ENCODE results near the gene VEGFC.

Gene VEGFC, protein sequence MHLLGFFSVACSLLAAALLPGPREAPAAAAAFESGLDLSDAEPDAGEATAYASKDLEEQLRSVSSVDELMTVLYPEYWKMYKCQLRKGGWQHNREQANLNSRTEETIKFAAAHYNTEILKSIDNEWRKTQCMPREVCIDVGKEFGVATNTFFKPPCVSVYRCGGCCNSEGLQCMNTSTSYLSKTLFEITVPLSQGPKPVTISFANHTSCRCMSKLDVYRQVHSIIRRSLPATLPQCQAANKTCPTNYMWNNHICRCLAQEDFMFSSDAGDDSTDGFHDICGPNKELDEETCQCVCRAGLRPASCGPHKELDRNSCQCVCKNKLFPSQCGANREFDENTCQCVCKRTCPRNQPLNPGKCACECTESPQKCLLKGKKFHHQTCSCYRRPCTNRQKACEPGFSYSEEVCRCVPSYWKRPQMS

DNA sequence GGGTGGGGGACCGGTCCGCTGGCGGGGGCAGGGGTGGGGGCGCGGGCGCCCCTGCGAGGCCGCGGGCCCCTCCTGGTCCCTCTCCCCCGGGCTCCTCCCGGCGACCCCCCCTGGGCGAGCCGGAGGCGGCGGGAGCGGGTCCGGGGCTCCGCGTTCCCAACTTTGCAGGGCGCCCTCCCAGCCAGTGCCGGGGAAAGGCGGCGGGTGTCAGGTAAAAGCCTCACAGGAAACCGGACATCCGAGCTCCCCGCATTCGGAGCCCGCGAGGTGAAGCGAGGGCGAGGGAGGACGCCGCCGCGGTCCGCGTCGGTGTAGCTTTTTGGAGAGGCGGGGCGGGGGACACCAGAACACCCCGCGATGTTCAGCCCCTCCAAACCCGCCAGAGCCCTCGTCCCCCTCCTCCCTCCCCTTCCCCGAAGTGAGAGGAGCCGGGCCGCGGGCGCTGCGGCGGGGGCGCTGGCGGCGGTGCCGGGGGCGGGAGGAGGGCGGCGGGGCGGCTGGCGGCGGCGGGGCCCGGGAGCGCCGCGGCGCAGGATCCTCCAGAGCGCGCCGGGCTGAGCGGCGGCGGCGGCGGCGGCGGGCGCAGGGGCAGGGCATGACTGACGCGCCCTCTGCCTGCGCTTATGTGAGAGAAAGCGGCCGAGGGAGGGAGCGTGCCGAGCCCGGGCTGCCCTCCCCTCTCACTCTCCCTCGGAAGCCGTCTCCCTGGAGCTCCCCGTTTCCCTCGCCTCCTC is at the start of gene VEGFC:
Gene VEGFC (minus strand): TSS at position 597 of the 734 bp plus-strand sequence. CDS start 611 bp downstream, outside the sequence.
- DNase-seq (ENCODE audit: low read depth), result peak; percentile 80

DNA sequence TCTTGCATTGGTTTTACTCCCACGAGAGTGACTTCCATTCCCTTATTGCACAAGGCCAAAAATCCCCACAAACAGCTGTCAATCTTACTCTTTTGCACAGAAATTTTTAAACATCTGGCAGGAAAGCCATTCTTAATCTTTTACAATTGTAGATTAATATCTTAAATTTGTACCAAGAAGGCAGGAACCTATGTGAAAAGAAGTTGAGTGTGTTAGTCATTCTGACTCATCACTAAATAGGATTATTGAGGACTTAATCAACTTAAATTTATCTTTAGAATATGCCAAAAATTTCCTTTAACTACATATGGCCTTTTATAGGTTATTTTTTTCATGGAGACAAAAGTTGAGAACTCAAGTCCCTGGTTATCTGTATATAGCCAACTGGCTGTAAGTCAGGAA is 49.0 kb upstream of the VEGFC start:
- peak; percentile 89 for DNase-seq (ENCODE audit: low read depth)

DNA sequence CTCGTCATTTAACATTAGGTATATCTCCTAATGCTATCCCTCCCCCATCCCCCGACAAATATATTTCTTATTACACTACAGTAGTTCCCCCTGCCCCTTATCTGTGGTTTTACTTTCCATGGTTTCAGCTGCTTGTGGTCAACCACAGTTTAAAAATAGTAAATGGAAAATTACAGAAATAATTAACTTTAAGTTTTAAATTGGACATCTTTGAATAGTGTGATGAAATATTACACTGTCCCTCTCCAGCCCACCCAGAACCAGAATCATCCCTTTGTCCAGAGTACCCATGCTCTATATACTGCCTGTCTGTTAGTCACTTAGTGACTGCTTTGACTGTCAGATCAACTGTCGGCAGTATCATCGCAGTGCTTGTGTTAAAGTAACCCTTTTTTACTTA is 47.4 kb upstream of the VEGFC start:
- peak; percentile 59 for DNase-seq (ENCODE audit: low read depth)

GRCh38 chr4:176839656-176840055 is 46.9 kb upstream of the VEGFC start:
- DNase-seq (ENCODE audit: low read depth), result no peak

GRCh38 chr4:176838601-176839433 is 46.1 kb upstream of the VEGFC start:
- DNase-seq (ENCODE audit: low read depth), result peak; percentile 20

DNA sequence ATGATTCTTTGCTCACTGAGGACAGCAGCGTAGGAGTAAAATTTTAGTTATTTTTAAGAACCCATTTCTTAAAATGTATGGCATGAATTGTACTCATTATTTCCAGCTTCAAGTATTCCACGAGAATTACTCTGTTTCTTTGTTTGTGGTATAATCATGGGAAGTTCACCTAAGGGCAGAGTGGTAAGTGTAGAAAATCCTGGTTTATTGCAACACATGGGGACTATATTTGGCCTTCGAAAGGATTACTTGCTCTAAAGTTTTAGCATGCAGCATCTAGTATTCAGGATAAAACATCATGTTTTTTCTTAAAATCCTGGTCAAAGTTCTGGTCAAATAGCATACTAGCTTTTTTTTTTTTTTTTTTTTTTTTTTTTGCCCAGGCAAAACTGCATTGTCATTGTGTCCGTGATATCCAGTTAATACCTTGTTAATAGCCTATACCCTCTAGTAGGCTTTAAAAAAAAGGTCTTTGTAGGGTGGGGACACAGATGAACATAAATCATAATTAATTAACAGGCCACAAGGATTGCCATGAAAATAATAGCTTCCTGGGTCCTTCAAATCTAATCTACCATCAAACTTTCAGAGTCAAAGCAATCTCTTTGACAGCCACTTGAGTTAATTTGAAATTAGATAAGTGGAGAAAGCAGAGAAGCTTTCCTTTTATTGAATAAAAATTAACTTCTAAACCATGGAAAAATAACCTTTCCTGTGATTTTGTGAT is 44.6 kb upstream of the VEGFC start:
- DNase-seq (ENCODE audit: low read depth), result no peak

DNA sequence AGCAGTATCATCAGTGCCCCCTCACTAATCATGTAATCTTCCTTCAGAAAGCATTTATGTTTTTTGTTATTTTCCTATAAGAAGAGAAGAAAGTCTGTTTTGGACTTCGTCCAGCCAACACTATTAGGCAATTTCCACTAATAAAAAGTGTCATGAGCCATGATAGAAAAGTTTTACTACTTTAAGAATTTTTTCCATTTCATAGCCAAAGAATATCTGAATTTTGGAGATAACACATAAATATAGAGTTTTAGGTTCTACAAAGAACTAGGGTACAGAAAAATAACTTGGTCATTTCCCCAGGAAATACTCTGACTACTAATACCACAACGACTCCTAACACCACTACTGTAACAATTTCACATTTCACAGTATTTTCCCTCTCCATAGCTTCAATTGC is 41.8 kb upstream of the VEGFC start:
- DNase-seq (ENCODE audit: low read depth), result peak; percentile 23

- no peak for DNase-seq (ENCODE audit: low read depth)
These were observed 40.9 kb upstream of the VEGFC start for GRCh38 chr4:176833400-176834175.

DNA sequence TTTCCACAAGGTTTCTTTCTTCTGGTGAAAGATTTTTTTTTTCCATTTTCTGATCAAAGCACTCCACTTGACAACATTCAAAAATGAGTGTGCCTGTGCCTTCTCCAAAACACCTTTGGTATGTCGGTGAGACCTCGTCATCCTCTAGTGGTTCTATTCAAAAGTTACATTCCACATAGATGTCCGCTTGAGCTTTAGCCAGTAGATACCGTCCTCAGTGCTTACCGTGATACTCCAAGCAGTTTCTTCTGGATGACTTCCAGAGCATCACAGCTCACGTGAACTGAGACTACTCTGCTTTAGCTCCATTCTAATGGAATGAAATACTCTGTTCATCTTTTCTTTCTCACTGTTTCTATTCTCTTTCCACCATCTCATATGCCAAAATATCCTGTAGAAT is 38.2 kb upstream of the VEGFC start:
- no peak for DNase-seq (ENCODE audit: low read depth)

- no peak for DNase-seq (ENCODE audit: low read depth)
These were observed 32.9 kb upstream of the VEGFC start for GRCh38 chr4:176825586-176825985.

DNA sequence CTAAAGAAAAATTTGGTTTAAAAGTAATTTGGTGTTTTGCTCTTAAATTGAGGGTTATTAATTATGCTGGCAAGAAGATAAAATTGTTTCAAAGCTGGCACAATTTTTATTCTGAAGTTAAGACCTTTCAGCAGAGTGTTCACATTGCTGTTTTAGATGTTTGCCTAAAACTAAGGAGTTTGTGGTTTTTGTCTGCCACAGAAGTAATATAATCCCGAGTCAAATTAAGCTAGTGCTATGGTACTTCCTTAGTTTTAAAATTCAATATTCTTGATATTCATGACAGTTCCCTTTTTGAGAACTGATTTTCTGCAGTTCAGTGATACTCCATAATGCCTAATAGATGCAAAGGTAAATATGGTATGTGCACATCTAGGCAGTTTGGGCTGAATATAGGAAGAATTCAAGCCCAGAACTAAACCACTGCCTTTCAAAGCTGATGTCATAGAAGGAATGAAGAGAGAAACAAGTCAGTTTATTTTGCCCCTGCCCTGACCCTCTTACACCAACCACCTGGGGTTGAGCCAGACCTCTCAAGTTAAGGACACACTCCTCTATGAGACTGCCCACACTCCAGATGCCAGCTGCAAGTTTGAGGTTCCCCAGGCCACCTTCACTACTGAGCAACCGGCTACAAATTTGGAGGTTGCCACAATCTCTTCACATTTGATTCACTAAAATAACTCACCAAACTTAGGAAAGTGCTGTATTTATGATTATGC is 32.1 kb upstream of the VEGFC start:
- no peak for DNase-seq (ENCODE audit: low read depth)

- no peak for DNase-seq (ENCODE audit: low read depth)
These were observed 25.8 kb upstream of the VEGFC start for GRCh38 chr4:176818531-176818930.

- no peak for DNase-seq (ENCODE audit: low read depth)
These were observed 24.5 kb upstream of the VEGFC start for GRCh38 chr4:176817204-176817603.

DNA sequence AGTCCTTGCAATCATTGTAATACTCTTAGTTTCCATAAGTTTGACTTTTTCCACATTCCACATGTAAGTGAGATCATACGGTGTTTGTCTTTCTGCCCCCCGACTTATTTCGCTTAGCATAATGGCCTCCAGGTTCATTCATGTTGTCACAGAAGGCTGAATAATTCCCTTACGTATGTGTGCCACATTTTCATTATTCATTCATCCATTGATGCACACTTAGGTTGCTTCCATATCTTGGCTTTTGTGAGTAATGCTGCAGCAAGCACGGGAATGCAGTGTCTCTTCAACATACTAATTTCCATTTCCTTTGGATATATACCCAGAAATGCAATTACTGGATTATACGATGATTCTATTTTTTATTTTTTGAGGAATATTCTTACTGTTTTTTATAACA is 22.0 kb upstream of the VEGFC start:
- peak; percentile 82 for DNase-seq (ENCODE audit: low read depth)

DNA sequence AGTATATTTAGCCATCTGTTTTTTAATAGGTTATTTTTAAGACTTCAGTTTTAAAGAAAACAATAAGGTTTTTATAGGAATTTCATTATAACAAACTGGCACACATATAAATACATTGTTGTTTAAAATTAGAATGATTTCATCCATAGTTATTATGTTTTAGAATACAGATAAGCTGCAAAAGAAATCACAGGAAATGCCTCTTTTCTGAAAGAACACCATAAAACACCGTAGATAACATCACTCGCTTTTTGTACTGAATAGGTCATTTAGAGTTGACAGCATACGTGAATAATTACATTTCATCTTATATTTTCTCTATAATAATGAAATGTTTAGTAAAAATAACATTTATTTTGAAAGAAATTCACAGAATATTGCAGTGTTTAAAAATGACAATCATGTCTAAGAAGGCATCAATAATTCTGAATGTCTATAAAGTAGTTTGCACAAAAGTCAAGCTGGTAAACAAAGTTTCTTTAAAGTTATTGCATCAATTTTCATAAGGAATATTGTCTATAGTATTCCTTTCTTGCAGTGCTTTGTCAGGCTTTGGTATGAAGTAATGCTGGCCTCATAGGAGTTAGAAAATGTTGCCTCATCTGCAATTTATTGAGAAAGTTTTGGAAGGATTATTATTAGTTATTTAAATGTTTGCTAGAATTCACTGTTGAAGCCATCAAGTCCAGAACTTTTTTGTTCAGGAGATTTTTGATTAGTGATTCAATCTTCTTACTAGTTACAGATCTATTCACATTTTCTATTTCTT is 17.9 kb upstream of the VEGFC start:
- DNase-seq (ENCODE audit: low read depth), result peak; percentile 51

- no peak for DNase-seq (ENCODE audit: low read depth)
These were observed 14.2 kb upstream of the VEGFC start for GRCh38 chr4:176806778-176807375.

- DNase-seq (ENCODE audit: low read depth), result peak; percentile 94
These were observed 12.4 kb upstream of the VEGFC start for GRCh38 chr4:176805155-176805554.

GRCh38 chr4:176800891-176801534 is 8.3 kb upstream of the VEGFC start:
- no peak for DNase-seq (ENCODE audit: low read depth)

GRCh38 chr4:176799653-176800052 is 6.9 kb upstream of the VEGFC start:
- no peak for DNase-seq (ENCODE audit: low read depth)

Measured in iris pigment epithelial cell (primary cell).